T follicular helper cell (primary cell): ENCODE results near the gene MAPK14.
A peak's percentile ranks its signal among the peaks of the same experiment; 100 is the strongest.

Source experiments
- DNase-seq: peaks from one replicate; pipeline ENCODE4 v3.0.0-alpha.2; 2020; ENCODE audit warnings: low read depth

MAPK14 gene

GRCh38 chr6:36101691-36102090 is 74.1 kb downstream of the MAPK14 start:
- DNase-seq = no peak

DNA sequence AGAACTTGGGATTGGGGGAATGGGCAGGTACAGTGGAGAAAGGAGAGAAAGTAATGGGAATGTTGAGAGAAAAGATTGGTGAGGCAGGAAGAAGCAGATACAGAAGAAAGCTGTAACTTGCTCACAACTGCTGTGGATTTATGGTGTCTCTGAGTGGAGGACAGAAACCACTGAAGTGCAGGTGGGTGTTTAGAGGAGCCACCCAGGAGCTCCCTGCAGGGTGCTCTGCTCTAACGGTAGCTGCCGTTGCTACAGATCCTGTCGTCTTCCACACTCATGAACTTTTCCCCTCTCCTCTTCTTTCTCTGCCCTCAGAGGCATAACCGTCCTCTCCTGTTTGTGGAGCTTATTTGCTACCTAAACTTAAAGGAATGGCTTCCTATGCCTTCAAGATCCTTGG is 75.2 kb downstream of the MAPK14 start:
- DNase-seq = no peak

DNA sequence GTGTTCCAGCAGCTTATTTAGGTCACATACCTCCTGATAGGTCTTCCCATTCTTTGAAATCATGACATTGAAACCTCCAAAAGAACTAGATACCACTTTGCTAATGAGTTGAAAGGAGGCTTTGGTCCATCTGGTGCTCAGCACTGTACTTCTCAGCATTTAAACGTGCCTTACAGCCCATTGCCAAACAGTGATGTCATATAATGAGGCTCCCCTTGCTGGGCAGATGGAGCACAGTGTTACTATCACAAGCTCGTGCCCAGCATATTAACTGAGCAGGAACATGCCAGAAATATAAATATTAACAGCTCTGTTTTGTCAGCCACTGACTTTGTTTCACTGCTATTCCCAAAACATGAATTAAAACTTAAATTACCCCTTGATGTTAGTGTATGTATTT is 77.2 kb downstream of the MAPK14 start:
- DNase-seq = no peak

DNA sequence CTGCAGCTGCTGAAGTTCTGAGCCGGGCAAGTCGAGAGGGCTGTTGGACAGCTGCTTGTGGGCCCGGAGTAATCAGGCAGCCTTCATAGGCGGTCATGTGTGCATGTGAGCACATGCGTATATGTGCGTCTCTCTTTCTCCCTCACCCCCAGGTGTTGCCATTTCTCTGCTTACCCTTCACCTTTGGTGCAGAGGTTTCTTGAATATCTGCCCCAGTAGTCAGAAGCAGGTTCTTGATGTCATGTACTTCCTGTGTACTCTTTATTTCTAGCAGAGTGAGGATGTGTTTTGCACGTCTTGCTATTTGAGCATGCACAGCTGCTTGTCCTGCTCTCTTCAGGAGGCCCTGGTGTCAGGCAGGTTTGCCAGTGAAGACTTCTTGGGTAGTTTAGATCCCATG is 81.5 kb downstream of the MAPK14 start:
- peak; percentile 34 for DNase-seq

- DNase-seq = no peak
Observed at GRCh38 chr6:36110050-36110449, 82.4 kb downstream of the MAPK14 start.

GRCh38 chr6:36110863-36111262 is 83.3 kb downstream of the MAPK14 start:
- DNase-seq = no peak

DNA sequence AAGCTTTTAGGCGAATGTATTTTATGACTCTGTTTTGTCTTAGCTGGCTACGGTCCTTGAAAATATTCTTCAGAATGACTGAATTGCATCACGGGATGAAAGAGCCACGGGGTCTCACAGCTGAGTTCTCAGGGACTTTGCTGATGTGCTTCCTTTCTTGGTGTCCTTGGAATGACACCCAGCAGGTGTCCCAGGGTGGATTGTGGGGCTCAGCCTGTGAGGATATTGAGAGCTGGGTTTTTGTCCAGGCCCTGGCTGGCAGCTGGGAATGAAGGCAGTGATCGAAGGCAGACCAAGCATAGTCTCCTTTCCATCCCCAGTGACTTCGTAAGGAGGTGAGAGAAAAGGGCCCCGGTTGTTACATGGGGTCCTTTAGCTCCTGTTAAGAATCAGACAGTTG is 83.9 kb downstream of the MAPK14 start:
- no peak for DNase-seq

DNA sequence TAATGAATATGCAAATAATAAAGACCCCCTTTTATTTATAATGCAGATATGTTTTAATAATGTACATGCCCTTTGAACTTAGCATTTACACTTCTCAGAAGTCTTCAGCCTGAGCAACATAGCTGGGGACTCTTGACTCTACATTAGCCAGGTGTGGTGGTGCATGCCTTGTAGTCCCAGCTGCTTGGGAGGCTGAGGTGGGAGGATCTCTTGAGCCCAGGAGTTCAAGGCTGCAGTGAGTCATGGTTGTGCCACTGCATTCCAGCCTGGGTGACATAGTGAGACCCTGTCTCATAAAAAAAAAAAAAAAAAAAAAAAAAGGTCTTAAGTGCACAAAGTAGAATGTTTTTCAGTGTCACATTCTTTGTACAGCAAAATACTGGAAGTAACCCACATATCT is 85.4 kb downstream of the MAPK14 start:
- no peak for DNase-seq

DNA sequence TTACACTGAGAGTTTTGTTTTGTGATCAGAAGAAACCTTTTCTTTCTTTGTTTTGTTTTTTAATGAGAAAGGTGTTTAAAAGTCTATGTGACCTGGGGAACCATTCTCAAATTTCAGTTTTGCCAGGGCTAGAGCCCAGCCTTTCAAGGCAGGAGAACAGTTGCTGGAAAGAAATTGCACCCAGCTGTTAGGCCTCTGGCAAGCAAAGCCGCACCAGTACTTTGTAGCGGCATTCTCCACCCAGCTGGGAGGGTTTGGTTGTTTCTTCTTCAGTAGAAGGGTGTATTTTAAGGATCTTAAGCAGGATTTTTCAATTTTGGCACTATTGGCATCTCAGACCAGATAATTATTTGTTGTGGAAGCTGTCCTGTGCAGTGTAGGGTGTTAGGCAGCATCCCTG is 86.1 kb downstream of the MAPK14 start:
- no peak for DNase-seq

DNA sequence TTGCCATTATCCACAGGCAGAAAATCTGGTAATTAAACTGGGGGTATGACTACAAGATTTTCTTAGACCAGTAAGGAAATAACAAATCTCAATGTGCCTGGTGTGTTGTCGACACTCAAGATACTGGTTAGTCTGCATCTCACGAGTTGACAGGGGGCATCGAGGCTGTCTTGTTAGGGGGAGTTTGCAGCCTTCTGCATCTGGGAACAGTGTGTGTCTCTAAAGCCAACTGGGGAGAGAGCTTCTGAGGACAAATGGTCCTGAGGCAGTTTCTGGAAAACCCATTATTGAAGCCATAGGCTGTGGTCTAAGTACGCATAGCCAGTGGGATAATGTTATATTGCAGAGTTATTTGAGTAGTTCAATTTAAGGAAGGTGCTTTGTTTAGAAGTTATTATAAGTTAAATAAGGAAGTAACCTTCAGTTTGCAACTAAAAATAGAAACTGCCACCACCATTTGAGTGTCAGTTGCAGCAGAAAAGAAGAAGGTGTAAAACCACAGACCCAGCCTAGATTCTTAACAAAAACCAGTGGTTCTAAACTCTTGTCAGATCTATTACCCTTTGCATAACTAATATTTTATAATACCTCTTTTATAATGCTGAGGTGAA is 87.3 kb downstream of the MAPK14 start:
- DNase-seq = no peak

- no peak for DNase-seq
Observed at GRCh38 chr6:36115412-36115811, 87.8 kb downstream of the MAPK14 start.

DNA sequence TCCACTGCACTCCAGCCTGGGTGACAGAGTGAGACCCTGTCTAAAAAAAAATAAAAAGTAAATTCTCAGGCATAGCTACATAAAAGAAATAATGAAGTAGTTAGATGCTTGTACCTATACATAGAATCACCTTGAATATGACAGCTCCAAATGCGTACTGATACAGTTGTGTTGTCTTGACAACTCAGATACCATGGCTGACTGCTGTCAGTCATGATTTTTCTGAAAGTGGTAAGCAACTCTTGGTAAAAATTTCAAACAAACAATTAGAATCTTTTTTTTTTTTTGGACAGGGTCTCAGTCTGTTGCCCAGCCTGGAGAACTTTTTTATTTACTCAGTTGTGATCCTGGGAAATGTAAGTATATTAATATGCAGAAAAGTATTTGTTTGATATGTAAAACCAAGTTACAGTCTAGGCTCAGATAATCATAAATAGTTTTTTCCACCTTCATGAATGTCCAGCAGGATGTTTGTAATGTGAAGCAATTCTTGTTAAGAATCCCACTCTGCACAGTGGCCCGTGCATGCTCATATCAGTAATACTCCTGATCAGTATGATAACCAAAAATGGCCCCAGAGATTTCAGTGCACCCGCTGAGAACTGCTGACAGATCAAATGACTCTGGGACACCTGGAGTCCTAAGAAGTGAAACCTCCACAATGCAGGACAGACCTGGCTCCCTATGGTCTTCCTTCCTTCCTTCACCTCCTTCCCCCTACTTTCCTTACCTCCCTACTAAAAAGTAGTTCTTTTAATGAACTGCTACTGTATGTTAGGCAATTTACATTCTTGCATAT is 88.7 kb downstream of the MAPK14 start:
- DNase-seq = no peak

DNA sequence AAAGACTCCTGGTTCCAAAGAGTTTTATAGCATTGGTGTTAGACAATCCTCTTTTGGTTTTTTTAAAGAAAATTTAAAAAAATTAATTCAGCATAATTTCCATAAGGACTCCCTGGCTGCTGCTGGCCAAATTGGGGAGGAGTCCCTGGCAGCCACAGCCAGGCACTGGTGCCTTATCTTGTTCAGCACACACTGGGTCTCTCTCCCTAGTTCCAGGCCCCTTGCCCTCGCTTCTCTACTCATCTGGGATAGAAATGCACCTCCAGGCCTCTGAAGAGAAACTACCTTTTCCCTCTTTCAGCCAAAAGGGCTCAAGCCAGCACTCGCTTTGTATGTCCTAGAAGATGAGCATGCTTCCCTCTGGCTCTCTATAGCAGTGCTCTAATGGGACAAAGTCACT is 89.3 kb downstream of the MAPK14 start:
- no peak for DNase-seq

DNA sequence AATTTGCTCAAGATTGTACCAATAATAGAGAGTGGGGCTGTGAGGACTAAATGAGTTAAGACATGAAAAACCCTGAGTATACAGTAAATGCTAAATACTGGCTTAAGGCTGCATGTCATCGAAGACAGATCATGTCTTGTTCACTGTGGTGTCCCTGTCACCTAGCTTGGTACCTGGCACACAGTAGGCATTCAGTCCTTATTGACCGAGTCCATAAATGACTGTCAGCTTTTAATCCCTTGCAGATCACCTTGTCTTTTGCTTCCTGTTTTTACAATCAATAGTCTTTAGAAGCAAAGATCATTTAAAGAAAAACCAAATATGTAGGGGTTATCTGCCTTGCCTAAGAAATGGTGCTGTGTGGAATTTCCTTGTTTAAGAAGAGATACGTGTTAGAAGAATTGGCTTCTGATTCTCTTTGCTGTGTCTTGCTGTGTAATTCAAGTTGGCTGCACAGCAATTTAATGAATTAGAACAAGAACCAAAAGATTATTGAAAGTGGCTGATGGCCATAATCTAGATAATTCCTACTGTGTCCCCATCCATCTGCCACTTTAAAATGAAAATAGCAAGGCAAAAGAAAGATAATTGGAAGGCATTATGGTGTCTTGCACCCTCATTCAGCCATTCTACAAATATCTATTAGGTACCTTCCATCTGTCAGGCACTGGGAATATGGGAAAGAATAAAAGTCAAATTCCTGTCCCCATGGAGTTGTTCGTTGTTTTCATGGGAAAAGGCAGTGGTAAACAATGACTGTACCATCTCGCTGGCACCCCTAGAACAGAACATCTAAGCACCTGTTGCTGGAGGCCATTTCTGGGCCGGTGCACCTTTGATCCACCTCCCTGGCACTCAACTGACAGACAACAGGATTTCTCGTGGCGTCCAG is 90.3 kb downstream of the MAPK14 start:
- DNase-seq = no peak

DNA sequence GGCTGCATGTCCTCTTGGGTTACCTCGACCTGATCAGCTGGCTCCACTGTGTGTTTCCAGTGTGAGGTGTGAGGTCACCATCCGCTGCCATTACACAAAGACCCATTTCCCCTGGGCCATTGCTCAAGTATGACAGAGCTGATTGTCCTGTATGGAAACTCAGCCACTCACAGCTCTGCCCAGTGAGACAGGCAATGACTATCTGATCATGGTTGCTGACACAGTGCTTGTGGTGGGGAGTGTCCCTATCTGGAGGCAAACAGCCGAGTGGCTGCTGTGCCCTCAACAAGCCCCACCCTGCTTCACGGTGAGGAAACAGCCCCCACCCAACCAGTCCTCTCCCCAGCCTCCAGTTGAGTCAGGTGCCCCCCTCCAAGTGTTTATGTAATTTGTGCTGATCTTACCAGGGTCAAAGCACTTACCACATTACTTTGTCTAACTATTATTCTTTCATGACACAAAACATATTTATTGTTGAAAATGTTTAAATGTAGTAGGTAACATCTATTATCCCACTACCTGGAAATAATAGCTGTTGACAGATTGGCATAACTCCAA is 91.0 kb downstream of the MAPK14 start:
- peak; percentile 52 for DNase-seq

- DNase-seq = no peak
Observed at GRCh38 chr6:36119209-36119608, 91.6 kb downstream of the MAPK14 start.

DNA sequence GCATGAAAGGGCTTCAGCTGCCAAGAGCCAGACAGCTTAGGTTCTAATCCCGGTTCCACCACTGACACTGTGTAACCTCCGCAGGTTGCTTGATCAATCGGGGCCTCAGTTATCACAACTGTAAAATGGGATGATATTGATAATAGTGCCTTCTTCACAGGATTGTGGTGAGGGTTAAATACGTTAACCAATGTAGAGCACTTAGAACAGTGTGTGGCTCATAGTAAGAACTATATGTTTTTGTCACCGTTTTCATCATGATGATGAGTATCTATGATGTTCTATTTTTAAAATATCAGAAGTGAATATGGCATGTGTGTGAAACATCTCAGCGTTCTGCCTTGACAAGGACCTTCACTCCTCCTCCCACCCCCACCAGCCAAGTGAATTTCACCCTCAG is 92.4 kb downstream of the MAPK14 start:
- no peak for DNase-seq

- peak; percentile 69 for DNase-seq
Observed at GRCh38 chr6:36120539-36120938, 92.9 kb downstream of the MAPK14 start.

DNA sequence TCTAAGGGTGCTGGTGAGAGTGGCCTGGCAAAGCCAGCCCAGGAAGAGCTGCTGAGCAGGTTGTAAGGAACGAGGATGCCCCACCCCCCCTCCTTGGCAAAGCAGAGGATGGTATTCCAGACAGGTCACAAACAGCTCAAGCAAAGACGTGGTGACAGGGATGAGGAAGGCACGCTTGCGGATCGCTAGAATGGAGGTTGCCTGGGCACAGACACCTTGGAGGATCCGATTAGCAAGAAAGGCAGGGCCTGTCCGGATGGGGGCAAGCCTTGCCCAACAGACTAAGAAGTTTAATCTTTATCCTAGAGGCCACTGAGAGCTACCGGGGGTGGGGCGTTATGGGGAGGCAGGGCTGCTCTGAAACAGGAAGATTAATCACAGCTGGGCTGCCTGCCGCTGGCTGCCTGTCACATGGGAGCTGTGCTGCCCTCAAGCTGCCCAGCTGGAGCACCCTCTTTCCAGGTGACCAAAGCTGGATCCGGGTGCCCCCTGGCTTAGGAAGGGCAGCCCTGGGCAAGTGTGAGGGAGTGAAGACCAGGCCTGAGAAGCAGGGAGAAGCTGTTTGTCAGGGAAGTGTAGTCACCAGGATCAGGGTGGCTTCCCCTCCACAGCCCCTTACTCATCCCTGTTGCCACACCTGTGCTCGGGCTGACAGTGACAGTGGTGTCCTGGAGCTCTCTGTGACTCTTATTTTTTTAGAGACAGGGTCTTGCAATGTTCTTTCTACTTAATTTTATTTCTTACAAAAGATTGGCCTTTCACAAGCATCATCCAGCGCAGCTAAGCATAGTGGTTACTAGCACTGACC is 93.6 kb downstream of the MAPK14 start:
- peak; percentile 29 for DNase-seq

- DNase-seq = no peak
Observed at GRCh38 chr6:36121787-36122494, 94.3 kb downstream of the MAPK14 start.
